NCI-H82 treated with DMSO at 0.1 percent for 48 hours (cell line): ENCODE data around the gene MMP14.
A peak's percentile ranks its signal among the peaks of the same experiment; 100 is the strongest.
"Not testable (repeated sequence)": the region's sequence is repeated elsewhere in the genome, so short reads cannot be mapped to it uniquely, and the experiment has no call there.

Experiments
- DNase-seq: peaks from one replicate; lab custom pipeline; 2025; ENCODE audit not compliant: unreplicated experiment; lab: John Stamatoyannopoulos, UW

The MMP14 gene

GRCh38 chr14:22841769-22842168 lies 5.4 kb downstream of the MMP14 start:
- no peak for DNase-seq

- DNase-seq, result no peak
These were observed 6.1 kb downstream of the MMP14 start for GRCh38 chr14:22842211-22843122.

- no peak for DNase-seq
These were observed 6.9 kb downstream of the MMP14 start for GRCh38 chr14:22843123-22843925.

GRCh38 chr14:22844221-22845102 lies 8.1 kb downstream of the MMP14 start:
- no peak for DNase-seq

GRCh38 chr14:22845103-22845394 lies 8.7 kb downstream of the MMP14 start:
- no peak for DNase-seq

- no peak for DNase-seq
These were observed 9.6 kb downstream of the MMP14 start for GRCh38 chr14:22845821-22846625.

GRCh38 chr14:22846811-22847307 lies 10.5 kb downstream of the MMP14 start:
- no peak for DNase-seq

GRCh38 chr14:22847661-22848341 lies 11.4 kb downstream of the MMP14 start:
- DNase-seq, result no peak

GRCh38 chr14:22848351-22849164 lies 12.2 kb downstream of the MMP14 start:
- DNase-seq, result no peak

GRCh38 chr14:22849212-22849819 lies 12.9 kb downstream of the MMP14 start:
- no peak for DNase-seq

- no peak for DNase-seq
These were observed 14.8 kb downstream of the MMP14 start for GRCh38 chr14:22850944-22851764.

- DNase-seq, result not testable (repeated sequence)
These were observed 15.8 kb downstream of the MMP14 start for GRCh38 chr14:22852178-22852577.

GRCh38 chr14:22852599-22852939 lies 16.2 kb downstream of the MMP14 start:
- no peak for DNase-seq

- DNase-seq, result peak; percentile 41
These were observed 16.8 kb downstream of the MMP14 start for GRCh38 chr14:22852940-22853767.

GRCh38 chr14:22854296-22854695 lies 17.9 kb downstream of the MMP14 start:
- DNase-seq, result not testable (repeated sequence)

GRCh38 chr14:22854963-22855724 lies 18.8 kb downstream of the MMP14 start:
- no peak for DNase-seq
